ENCODE data around the gene MCM10. TPM values are rescaled to one million over a fixed set of nuclear protein-coding genes. Genes with fewer than 3 reads are reported as not detected.

The MCM10 gene
- total RNA-seq, 3 donors from 2014 or later: 0.15 to 2.0 (median 1.8) TPM

GRCh38 chr10:13139676-13140075 is 21.7 kb upstream of the MCM10 start:
- intact Hi-C loops (cut with DNase I; ENCODE audit: low total_unique reads): no loop called here
- Histone ChIP-seq H3K9me3 (no peaks in the 10 kb centered on the region), H3K36me3 (no peaks in the 10 kb centered on the region), H3K4me1 (no peaks in the 10 kb centered on the region), H3K27ac (no peak overlapping the region), H3K4me3 (no peak overlapping the region), H3K27me3 (no peaks in the 10 kb centered on the region)
- TF ChIP-seq, protein P1, sequence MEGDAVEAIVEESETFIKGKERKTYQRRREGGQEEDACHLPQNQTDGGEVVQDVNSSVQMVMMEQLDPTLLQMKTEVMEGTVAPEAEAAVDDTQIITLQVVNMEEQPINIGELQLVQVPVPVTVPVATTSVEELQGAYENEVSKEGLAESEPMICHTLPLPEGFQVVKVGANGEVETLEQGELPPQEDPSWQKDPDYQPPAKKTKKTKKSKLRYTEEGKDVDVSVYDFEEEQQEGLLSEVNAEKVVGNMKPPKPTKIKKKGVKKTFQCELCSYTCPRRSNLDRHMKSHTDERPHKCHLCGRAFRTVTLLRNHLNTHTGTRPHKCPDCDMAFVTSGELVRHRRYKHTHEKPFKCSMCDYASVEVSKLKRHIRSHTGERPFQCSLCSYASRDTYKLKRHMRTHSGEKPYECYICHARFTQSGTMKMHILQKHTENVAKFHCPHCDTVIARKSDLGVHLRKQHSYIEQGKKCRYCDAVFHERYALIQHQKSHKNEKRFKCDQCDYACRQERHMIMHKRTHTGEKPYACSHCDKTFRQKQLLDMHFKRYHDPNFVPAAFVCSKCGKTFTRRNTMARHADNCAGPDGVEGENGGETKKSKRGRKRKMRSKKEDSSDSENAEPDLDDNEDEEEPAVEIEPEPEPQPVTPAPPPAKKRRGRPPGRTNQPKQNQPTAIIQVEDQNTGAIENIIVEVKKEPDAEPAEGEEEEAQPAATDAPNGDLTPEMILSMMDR (IDR thresholded peaks at IDR 0.05): no peak
- DNase-seq (ENCODE audit: low spot score in 2 of 2): no peak

GRCh38 chr10:13140627-13141190 is 20.6 kb upstream of the MCM10 start:
- DNase-seq (ENCODE audit: low spot score in 2 of 2): no peak
- no peak for TF ChIP-seq POLR2A (IDR thresholded peaks at IDR 0.05)
- no peak for TF ChIP-seq POLR2AphosphoS5 (IDR thresholded peaks at IDR 0.05)
- TF ChIP-seq, protein P1 (IDR thresholded peaks at IDR 0.05): no peak
- H3K4me1 ChIP-seq: no peaks in the 10 kb centered on the region
- H3K4me3 ChIP-seq: no peak overlapping the region
- H3K27me3 ChIP-seq: no peaks in the 10 kb centered on the region
- no peaks in the 10 kb centered on the region for H3K36me3 ChIP-seq
- intact Hi-C loops (cut with DNase I; ENCODE audit: low total_unique reads): no loop called here
- no peak overlapping the region for H3K27ac ChIP-seq
- no peaks in the 10 kb centered on the region for H3K9me3 ChIP-seq

DNA sequence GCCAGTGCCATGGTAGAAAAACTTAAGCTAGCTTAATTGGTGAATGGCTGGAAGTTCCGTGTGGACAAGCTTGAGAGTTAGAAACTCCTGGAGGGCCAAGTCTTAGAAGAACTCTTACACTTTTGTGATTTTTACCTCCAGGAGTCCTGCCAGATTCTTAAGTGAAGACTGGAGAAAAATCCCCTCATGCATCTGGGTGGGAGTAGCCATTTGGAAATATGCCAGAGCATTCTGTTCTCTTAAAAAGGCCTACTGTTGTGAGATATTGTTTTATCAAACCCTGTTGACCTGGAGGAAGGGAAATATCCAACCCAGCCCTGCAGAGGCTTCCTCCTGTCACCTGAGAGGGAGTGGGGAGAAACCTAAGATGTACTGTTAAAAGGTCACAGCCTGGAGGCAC is 17.6 kb upstream of the MCM10 start:
- TF ChIP-seq POLR2AphosphoS5 (IDR thresholded peaks at IDR 0.05) (no peak), POLR2A (IDR thresholded peaks at IDR 0.05) (no peak)
- TF ChIP-seq, protein P1 (IDR thresholded peaks at IDR 0.05): no peak
- no peak overlapping the region for H3K27ac ChIP-seq
- intact Hi-C loops (cut with DNase I; ENCODE audit: low total_unique reads): no loop called here
- no peaks in the 10 kb centered on the region for H3K27me3 ChIP-seq
- DNase-seq (ENCODE audit: low spot score in 2 of 2): no peak
- H3K4me3 ChIP-seq: no peak overlapping the region
- peaks cover 0 to 4% of the 10 kb centered on the region in 2 donors for H3K9me3 ChIP-seq
- no peaks in the 10 kb centered on the region for H3K4me1 ChIP-seq
- H3K36me3 ChIP-seq: no peaks in the 10 kb centered on the region

DNA sequence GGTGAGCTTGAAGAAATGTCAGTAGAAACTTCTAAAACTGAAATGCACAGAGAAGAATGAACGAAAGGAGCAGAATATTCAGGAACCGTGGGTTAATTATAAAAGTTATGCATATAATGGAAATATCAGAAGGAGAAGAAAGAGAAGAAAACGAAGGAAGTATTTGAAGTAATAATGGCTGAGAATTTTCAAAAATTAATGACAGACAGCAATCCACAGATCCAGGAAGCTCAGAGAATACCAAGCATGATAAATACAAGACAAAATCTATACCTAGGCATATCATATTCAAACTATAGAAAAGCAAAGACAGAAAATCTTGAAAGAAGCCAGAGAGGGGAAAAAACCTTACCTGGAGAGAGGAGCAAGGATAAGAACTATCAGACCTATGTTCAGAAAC is 16.5 kb upstream of the MCM10 start:
- TF ChIP-seq POLR2AphosphoS5 (IDR thresholded peaks at IDR 0.05) (no peak), POLR2A (IDR thresholded peaks at IDR 0.05) (no peak)
- TF ChIP-seq, protein P1 (IDR thresholded peaks at IDR 0.05): no peak
- no peak overlapping the region for H3K4me3 ChIP-seq
- no peak overlapping the region for H3K27ac ChIP-seq
- no peaks in the 10 kb centered on the region for H3K36me3 ChIP-seq
- H3K9me3 ChIP-seq: peaks cover 0 to 7% of the 10 kb centered on the region in 2 donors
- H3K4me1 ChIP-seq: no peaks in the 10 kb centered on the region
- no peak for DNase-seq (ENCODE audit: low spot score in 2 of 2)
- intact Hi-C loops (cut with DNase I; ENCODE audit: low total_unique reads): no loop called here
- H3K27me3 ChIP-seq: no peaks in the 10 kb centered on the region

- Histone ChIP-seq H3K4me3 (no peak overlapping the region), H3K36me3 (no peaks in the 10 kb centered on the region), H3K4me1 (no peaks in the 10 kb centered on the region), H3K27me3 (no peaks in the 10 kb centered on the region), H3K27ac (no peak overlapping the region), H3K9me3 (peaks cover 0 to 7% of the 10 kb centered on the region in 2 donors)
- TF ChIP-seq POLR2A (IDR thresholded peaks at IDR 0.05) (no peak), POLR2AphosphoS5 (IDR thresholded peaks at IDR 0.05) (no peak)
- TF ChIP-seq, protein P1 (IDR thresholded peaks at IDR 0.05): no peak
- intact Hi-C loops (cut with DNase I; ENCODE audit: low total_unique reads): no loop called here
- no peak for DNase-seq (ENCODE audit: low spot score in 2 of 2)
Observed at GRCh38 chr10:13146379-13146778, 15.0 kb upstream of the MCM10 start.

All from breast epithelium (tissue), 4 donors.